Kidney (tissue), 14 donors: ENCODE results near the gene RPUSD3. TPM values are rescaled to one million over a fixed set of nuclear protein-coding genes. Genes with fewer than 3 reads are reported as not detected.

Experiments used
- DNase-seq, 5 donors: peaks; one replicate each; pipeline ENCODE4 v3.0.0-alpha.2; 2013 to 2020
- FAIRE-seq: peaks from 2 replicates; lab custom pipeline; 2012; peaks lifted over from hg19 to GRCh38; lab: Jason Lieb, UNC
- H3K27ac ChIP-seq, 2 donors: one replicate each; pipeline ENCODE4 v1.7.0; 2013; ENCODE audit warnings: low read depth in 2 of 2, low read length in 2 of 2, inconsistent platforms in 1 of 2
- H3K27me3 ChIP-seq: one replicate; pipeline ENCODE4 v1.7.1; 2013; ENCODE audit warnings: low read length, inconsistent platforms; ENCODE audit not compliant: control insufficient read depth, insufficient read depth
- H3K36me3 ChIP-seq, 3 donors: one replicate each; pipeline versions ENCODE4 v1.7.0 to v1.7.1; 2013; ENCODE audit warnings: low read length in 3 of 3, control low read depth in 1 of 3, inconsistent platforms in 1 of 3; ENCODE audit not compliant: insufficient read depth in 3 of 3, control insufficient read depth in 2 of 3
- H3K4me1 ChIP-seq, 3 donors: one replicate each; pipeline versions ENCODE4 v1.7.0 to v1.7.1; 2013; ENCODE audit warnings: low read length in 3 of 3, inconsistent platforms in 1 of 3, low read depth in 1 of 3; ENCODE audit not compliant: control insufficient read depth in 2 of 3, insufficient read depth in 2 of 3
- H3K4me3 ChIP-seq, 3 donors: one replicate each; pipeline versions ENCODE4 v1.7.0 to v1.8.1; 2013; ENCODE audit warnings: low read length in 3 of 3, control low read depth in 1 of 3, inconsistent platforms in 1 of 3
- H3K9ac ChIP-seq, 3 donors: one replicate each; pipeline versions ENCODE4 v1.7.0 to v1.7.1; 2013; ENCODE audit warnings: low read length in 3 of 3, control low read depth in 1 of 3, inconsistent platforms in 1 of 3
- H3K9me3 ChIP-seq, 3 donors: one replicate each; pipeline versions ENCODE4 v1.7.0 to v1.7.1; 2013; ENCODE audit warnings: low read length in 3 of 3, control low read depth in 1 of 3, inconsistent platforms in 1 of 3; ENCODE audit not compliant: control insufficient read depth in 2 of 3, insufficient read depth in 1 of 3
- CTCF ChIP-seq: IDR thresholded peaks from 3 replicates; pipeline ENCODE4 v1.5.1; 2012; ENCODE audit warnings: mild to moderate bottlenecking, moderate library complexity, borderline replicate concordance; ENCODE audit not compliant: insufficient read depth; ENCODE audit errors: extremely low read depth
- intact Hi-C: fragments of 100-400 bp; cut with DNase I; formaldehyde crosslinking; loops from one replicate; pipeline ENCODE4 v1.11.1; 2022
- polyA plus RNA-seq: library from polyadenylated mRNA; stranded (reverse); fragments of 350-450 nt; fragmentation: Illumina TruSeq; extraction: RNeasy Lipid Tissue Mini Kit (QIAGEN cat#74804); gene quantifications from one replicate; pipeline ENCODE4 v1.2.3, GENCODE V29; 2014; ENCODE audit warnings: low read depth, low replicate concordance; ENCODE audit not compliant: insufficient read depth
- total RNA-seq: library from RNA; stranded (reverse); fragmentation: NEBNext Ultra II Directional; extraction: Animal tissue kit (Norgen Biotek cat#: 25700); gene quantifications from one replicate; pipeline ENCODE4 v1.2.1, GENCODE V29; 2021
- donor health status: control.
- donor health status: control.
- donor health status: control.
- donor health status: control.
- donor health status: control.
- donor health status: DM: yes; HTN: yes; CAD: no.
- donor health status: Normal renal cell carcinoma (clear cell type).

The RPUSD3 gene
- total and polyA plus RNA-seq, 2 donors from 2014 or later = 29.1 to 53.2 TPM

GRCh38 chr3:9791127-9791526 lies 52.7 kb downstream of the RPUSD3 start:
- DNase-seq = no peak
- TF ChIP-seq CTCF = no peak
- Histone ChIP-seq H3K36me3 (peaks cover 5 to 30% (median 13%) of the 10 kb centered on the region in 3 donors), H3K4me1 (peaks cover 6 to 20% (median 8%) of the 10 kb centered on the region in 3 donors), H3K27me3 (no peaks in the 10 kb centered on the region), H3K9me3 (no peaks in the 10 kb centered on the region), H3K4me3 (no peak overlapping the region), H3K9ac (no peak overlapping the region), H3K27ac (no peak overlapping the region)
- intact Hi-C loops = no loop called here
- FAIRE-seq = no peak

Other genes with a start within 250 kb of the RPUSD3 start
- gene MTMR14, start 194.5 kb downstream of the RPUSD3 start, total RNA-seq = 44.5 TPM
- gene MTMR14, start 194.5 kb downstream of the RPUSD3 start, polyA plus RNA-seq = 28.0 TPM
- gene CPNE9, start 140.2 kb downstream of the RPUSD3 start, total RNA-seq = 0.16 TPM
- gene CPNE9, start 140.2 kb downstream of the RPUSD3 start, polyA plus RNA-seq = 0.19 TPM
- gene BRPF1, start 112.3 kb downstream of the RPUSD3 start, total RNA-seq = 22.4 TPM
- gene BRPF1, start 112.3 kb downstream of the RPUSD3 start, polyA plus RNA-seq = 6.2 TPM
- gene OGG1, start 94.1 kb downstream of the RPUSD3 start, total RNA-seq = 31.1 TPM
- 51.6 TPM for gene OGG1, start 94.1 kb downstream of the RPUSD3 start, polyA plus RNA-seq
- 31.2 TPM for gene CAMK1, start 74.1 kb downstream of the RPUSD3 start, total RNA-seq
- 52.7 TPM for gene CAMK1, start 74.1 kb downstream of the RPUSD3 start, polyA plus RNA-seq
- gene TADA3, start 51.5 kb downstream of the RPUSD3 start, total RNA-seq = 65.1 TPM
- gene TADA3, start 51.5 kb downstream of the RPUSD3 start, polyA plus RNA-seq = 58.4 TPM
- 164 TPM for gene ARPC4, start 50.9 kb downstream of the RPUSD3 start, total RNA-seq
- gene ARPC4, start 50.9 kb downstream of the RPUSD3 start, polyA plus RNA-seq = 138 TPM
- gene TTLL3, start 33.7 kb downstream of the RPUSD3 start, total RNA-seq = 61.0 TPM
- 27.5 TPM for gene TTLL3, start 33.7 kb downstream of the RPUSD3 start, polyA plus RNA-seq
- not detected for gene CIDEC, start 36.2 kb upstream of the RPUSD3 start, total RNA-seq
- not detected for gene CIDEC, start 36.2 kb upstream of the RPUSD3 start, polyA plus RNA-seq
- 30.3 TPM for gene JAGN1, start 46.6 kb upstream of the RPUSD3 start, total RNA-seq
- gene JAGN1, start 46.6 kb upstream of the RPUSD3 start, polyA plus RNA-seq = 55.3 TPM
- gene IL17RE, start 58.8 kb upstream of the RPUSD3 start, total RNA-seq = 8.5 TPM
- 7.5 TPM for gene IL17RE, start 58.8 kb upstream of the RPUSD3 start, polyA plus RNA-seq
- 27.5 TPM for gene IL17RC, start 73.1 kb upstream of the RPUSD3 start, total RNA-seq
- 31.5 TPM for gene IL17RC, start 73.1 kb upstream of the RPUSD3 start, polyA plus RNA-seq
- 43.2 TPM for gene CRELD1, start 89.8 kb upstream of the RPUSD3 start, total RNA-seq
- 56.7 TPM for gene CRELD1, start 89.8 kb upstream of the RPUSD3 start, polyA plus RNA-seq
- gene PRRT3, start 108.4 kb upstream of the RPUSD3 start, total RNA-seq = 3.9 TPM
- gene PRRT3, start 108.4 kb upstream of the RPUSD3 start, polyA plus RNA-seq = 3.6 TPM
- 63.5 TPM for gene EMC3, start 142.8 kb upstream of the RPUSD3 start, total RNA-seq
- 107 TPM for gene EMC3, start 142.8 kb upstream of the RPUSD3 start, polyA plus RNA-seq
- 4.8 TPM for gene FANCD2, start 182.4 kb upstream of the RPUSD3 start, total RNA-seq
- gene FANCD2, start 182.4 kb upstream of the RPUSD3 start, polyA plus RNA-seq = 0.86 TPM